ENCODE results near the gene MAP3K5. TPM values are rescaled to one million over a fixed set of nuclear protein-coding genes. Genes with fewer than 3 reads are reported as not detected.

Gene MAP3K5
- total RNA-seq, 1 donor from 2014 or later = 4.7 TPM

- TF ChIP-seq CTCF (conservative IDR thresholded peaks at IDR 0.05) = no peak
- no peak for DNase-seq (ENCODE audit: extremely low spot score, unreplicated experiment)
- Mint-ChIP-seq H3K9me3 (peaks cover 4% of the 10 kb centered on the region), H3K4me3 (no peak overlapping the region), H3K4me1 (ENCODE audit: unreplicated experiment) (no peaks in the 10 kb centered on the region), H3K36me3 (no peaks in the 10 kb centered on the region), H3K27me3 (no peaks in the 10 kb centered on the region), H3K27ac (no peak overlapping the region)
Observed at GRCh38 chr6:136769124-136769523, 23.2 kb downstream of the MAP3K5 start.

GRCh38 chr6:136767570-136768309, 24.5 kb downstream of the MAP3K5 start:
- Mint-ChIP-seq H3K36me3 (no peaks in the 10 kb centered on the region), H3K27ac (no peak overlapping the region), H3K27me3 (no peaks in the 10 kb centered on the region), H3K9me3 (peaks cover 4% of the 10 kb centered on the region), H3K4me3 (no peak overlapping the region), H3K4me1 (ENCODE audit: unreplicated experiment) (no peaks in the 10 kb centered on the region)
- TF ChIP-seq CTCF (conservative IDR thresholded peaks at IDR 0.05) = no peak
- no peak for DNase-seq (ENCODE audit: extremely low spot score, unreplicated experiment)

GRCh38 chr6:136767103-136767502, 25.2 kb downstream of the MAP3K5 start:
- H3K4me3 Mint-ChIP-seq = no peak overlapping the region
- no peaks in the 10 kb centered on the region for H3K27me3 Mint-ChIP-seq
- peaks cover 2% of the 10 kb centered on the region for H3K4me1 Mint-ChIP-seq (ENCODE audit: unreplicated experiment)
- no peak for DNase-seq (ENCODE audit: extremely low spot score, unreplicated experiment)
- H3K9me3 Mint-ChIP-seq = peaks cover 4% of the 10 kb centered on the region
- no peaks in the 10 kb centered on the region for H3K36me3 Mint-ChIP-seq
- no peak overlapping the region for H3K27ac Mint-ChIP-seq
- no peak for TF ChIP-seq CTCF (conservative IDR thresholded peaks at IDR 0.05)

- no peak for DNase-seq (ENCODE audit: extremely low spot score, unreplicated experiment)
- Mint-ChIP-seq H3K4me3 (no peak overlapping the region), H3K27ac (no peak overlapping the region), H3K36me3 (no peaks in the 10 kb centered on the region), H3K4me1 (ENCODE audit: unreplicated experiment) (peaks cover 11% of the 10 kb centered on the region), H3K9me3 (peaks cover 4% of the 10 kb centered on the region), H3K27me3 (no peaks in the 10 kb centered on the region)
- TF ChIP-seq CTCF (conservative IDR thresholded peaks at IDR 0.05) = no peak
Observed at GRCh38 chr6:136766274-136766673, 26.0 kb downstream of the MAP3K5 start.

GRCh38 chr6:136764517-136764993, 27.7 kb downstream of the MAP3K5 start:
- H3K36me3 Mint-ChIP-seq = no peaks in the 10 kb centered on the region

More at GRCh38 chr6:136764517-136764993, 27.7 kb downstream of the MAP3K5 start:
- Mint-ChIP-seq H3K4me1 (ENCODE audit: unreplicated experiment) (peaks cover 17% of the 10 kb centered on the region), H3K9me3 (peaks cover 4% of the 10 kb centered on the region), H3K4me3 (no peak overlapping the region), H3K27me3 (no peaks in the 10 kb centered on the region), H3K27ac (no peak overlapping the region)
- no peak for TF ChIP-seq CTCF (conservative IDR thresholded peaks at IDR 0.05)
- DNase-seq (ENCODE audit: extremely low spot score, unreplicated experiment) = no peak

All from type B pancreatic cell (in vitro differentiated cells).